Measurements from ENCODE around the gene MMEL1.

MMEL1 gene

DNA sequence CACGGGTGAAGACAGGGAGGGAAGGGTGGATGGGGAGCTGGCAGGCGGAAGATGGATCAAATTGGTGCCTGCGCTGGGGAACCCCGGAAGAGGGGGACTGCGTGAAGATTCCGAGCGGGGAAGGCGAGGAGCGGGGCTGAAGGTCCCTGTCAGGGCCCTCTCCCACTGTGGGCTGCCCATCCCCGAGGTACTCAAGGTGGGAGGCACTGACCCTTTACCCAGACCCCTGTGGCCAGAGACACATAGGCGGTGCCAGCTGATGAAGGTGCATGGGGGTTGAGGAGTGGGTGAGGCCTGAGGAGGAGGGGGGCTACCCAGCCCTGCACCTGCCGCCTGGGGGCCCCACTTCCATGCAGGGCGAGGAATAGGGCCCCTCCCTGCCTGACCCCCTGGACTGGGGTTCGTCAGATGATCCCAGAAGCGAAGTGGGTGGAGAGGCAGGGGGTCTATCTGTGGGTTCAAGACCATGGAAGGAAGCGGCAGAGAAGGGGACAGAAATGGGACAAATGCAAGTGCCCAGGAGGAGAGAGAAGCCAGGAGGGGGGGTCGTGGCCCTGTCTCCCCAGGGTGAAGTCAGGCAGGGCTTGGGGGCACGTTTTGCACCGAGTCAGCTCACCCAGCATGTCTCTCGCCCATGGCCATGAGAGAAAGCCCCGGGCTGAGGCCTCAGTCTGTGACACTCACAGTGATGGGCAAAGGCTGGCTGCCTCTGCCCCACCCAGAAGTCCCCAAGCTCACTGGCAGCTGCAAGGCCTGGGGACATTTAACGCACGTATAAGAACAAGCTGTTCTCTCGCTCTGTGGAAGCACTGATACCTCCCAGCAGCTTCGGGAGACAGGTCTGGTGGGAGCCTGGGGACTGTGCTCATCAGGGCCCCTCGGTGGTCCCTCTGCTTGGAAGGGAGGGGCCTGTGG is 7.0 kb upstream of the MMEL1 start:
- peaks cover 10% of the 10 kb centered on the region for H3K4me1 ChIP-seq (ENCODE audit: control insufficient read depth, insufficient read depth, low read length)
- H3K9me3 ChIP-seq (ENCODE audit: control insufficient read depth, low read length) = peaks cover 4% of the 10 kb centered on the region
- no peak overlapping the region for H3K9ac ChIP-seq (ENCODE audit: low read length)
- peaks cover 29% of the 10 kb centered on the region for H3K27me3 ChIP-seq (ENCODE audit: control insufficient read depth, insufficient read depth, low read length)
- no peaks in the 10 kb centered on the region for H3K36me3 ChIP-seq (ENCODE audit: control insufficient read depth, insufficient read depth, low read length)
- H3K4me3 ChIP-seq (ENCODE audit: low read length) = no peak overlapping the region

DNA sequence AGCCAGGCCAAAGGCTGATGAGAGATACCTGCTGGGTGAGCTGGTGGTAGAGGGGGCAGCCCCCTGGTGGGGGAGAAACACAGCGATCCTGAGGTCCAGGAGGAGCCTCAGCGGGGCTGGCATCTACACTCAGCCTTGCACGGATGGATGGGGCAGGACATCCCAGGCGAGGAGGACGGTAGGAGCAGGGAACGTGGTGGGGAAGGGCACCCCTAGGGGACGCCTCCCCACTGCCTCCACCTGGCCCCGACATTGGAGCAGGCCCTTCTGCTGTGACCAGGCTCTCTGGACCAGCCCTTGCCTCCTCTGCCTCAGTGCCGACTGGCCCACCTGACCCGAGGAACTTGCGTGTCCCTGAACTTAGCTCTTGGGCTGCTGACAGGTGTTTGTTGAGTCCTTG is 6.4 kb upstream of the MMEL1 start:
- H3K9ac ChIP-seq (ENCODE audit: low read length) = no peak overlapping the region
- peaks cover 4% of the 10 kb centered on the region for H3K9me3 ChIP-seq (ENCODE audit: control insufficient read depth, low read length)
- peaks cover 32% of the 10 kb centered on the region for H3K27me3 ChIP-seq (ENCODE audit: control insufficient read depth, insufficient read depth, low read length)
- H3K4me3 ChIP-seq (ENCODE audit: low read length) = no peak overlapping the region
- H3K4me1 ChIP-seq (ENCODE audit: control insufficient read depth, insufficient read depth, low read length) = peaks cover 10% of the 10 kb centered on the region
- no peaks in the 10 kb centered on the region for H3K36me3 ChIP-seq (ENCODE audit: control insufficient read depth, insufficient read depth, low read length)

DNA sequence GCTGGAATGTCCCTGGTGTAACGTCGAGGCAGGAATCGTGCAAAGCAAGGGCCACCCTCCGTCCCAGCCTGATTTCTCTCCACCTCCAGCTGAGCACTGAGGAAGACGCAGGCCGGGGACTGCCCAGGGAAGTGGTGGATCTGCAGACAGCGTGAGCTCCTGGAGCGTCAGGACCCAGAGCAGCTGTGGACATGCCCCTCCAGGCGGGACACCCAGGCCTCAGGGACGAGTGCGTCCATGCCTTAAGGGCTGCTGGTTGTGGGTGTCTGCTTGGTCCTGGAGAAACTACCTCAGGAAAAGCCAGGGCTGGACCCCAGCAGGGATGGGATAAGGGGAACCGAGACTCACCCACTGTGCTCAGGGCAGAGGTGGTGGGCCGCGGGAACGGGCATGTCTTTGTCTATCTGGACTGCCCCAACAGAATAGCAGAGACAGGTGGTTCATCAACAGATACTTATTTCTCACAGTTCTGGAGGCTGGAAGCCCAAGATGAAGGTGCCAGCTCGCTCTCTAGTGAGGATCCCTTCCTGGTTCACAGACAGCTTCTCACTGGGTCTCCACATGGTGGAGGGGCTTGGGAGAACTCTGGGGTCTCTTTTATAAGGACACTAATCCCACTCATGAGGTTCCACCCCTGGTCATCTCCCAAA is 5.8 kb upstream of the MMEL1 start:
- H3K4me1 ChIP-seq (ENCODE audit: control insufficient read depth, insufficient read depth, low read length) = peaks cover 10% of the 10 kb centered on the region
- peaks cover 38% of the 10 kb centered on the region for H3K27me3 ChIP-seq (ENCODE audit: control insufficient read depth, insufficient read depth, low read length)
- no peaks in the 10 kb centered on the region for H3K36me3 ChIP-seq (ENCODE audit: control insufficient read depth, insufficient read depth, low read length)
- H3K4me3 ChIP-seq (ENCODE audit: low read length) = no peak overlapping the region
- H3K9ac ChIP-seq (ENCODE audit: low read length) = no peak overlapping the region
- H3K9me3 ChIP-seq (ENCODE audit: control insufficient read depth, low read length) = peaks cover 4% of the 10 kb centered on the region

DNA sequence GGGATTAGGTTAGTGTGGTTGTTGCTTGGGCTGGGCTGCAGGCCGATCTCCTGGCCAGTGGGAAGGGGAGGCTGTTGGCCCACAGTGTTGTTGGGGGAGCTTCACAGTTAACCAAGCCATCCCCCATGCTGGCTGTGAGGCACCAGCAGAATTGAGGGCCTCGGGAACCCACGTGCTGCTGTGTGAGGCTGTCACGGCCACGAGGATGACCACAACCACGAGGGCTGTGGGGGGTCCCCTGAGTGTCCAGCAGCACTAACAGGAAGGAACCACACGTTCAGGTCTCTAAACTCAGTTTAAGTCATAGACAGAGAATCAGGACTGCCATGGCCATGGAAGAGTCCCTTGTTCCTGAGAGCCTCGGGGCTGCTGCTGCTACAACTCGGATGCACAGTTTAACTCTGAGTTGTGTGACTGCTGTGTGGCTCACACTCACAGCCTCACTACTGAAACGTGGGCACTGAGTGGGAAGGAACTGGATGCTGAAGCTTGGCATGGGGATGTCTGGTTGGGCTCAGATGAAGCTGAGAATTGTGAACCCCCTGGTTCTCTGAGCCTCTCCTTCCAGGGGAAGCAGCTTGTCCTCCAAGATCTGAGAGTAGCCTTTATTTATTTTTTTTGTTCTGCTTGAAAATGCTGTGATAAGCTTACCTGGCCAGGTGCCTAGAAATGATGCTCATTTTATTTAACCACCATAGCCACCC is 4.8 kb upstream of the MMEL1 start:
- Histone ChIP-seq H3K9ac (ENCODE audit: low read length) (no peak overlapping the region), H3K9me3 (ENCODE audit: control insufficient read depth, low read length) (peaks cover 4% of the 10 kb centered on the region), H3K27me3 (ENCODE audit: control insufficient read depth, insufficient read depth, low read length) (peaks cover 39% of the 10 kb centered on the region), H3K4me1 (ENCODE audit: control insufficient read depth, insufficient read depth, low read length) (peaks cover 10% of the 10 kb centered on the region), H3K36me3 (ENCODE audit: control insufficient read depth, insufficient read depth, low read length) (no peaks in the 10 kb centered on the region), H3K4me3 (ENCODE audit: low read length) (no peak overlapping the region)

DNA sequence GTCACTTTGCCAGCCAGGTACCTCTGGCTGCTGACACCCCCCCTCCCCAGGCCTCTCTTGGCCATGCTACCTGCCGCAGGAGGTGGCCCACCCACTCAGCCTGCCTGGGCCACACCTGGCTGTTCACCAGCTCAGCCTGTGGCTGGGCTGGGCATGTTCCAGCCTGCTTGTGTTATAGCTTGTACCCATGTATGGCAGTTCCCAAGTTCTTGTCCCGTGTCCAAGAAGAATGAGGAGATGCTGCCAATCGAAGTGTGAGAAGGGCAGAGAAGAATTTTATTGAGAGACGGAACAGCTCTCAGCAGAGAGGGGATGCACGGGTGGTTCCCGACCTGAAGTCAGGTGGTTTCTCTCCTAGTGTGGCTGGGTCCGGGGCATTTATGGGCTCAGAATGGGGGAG is 3.9 kb upstream of the MMEL1 start:
- Histone ChIP-seq H3K4me3 (ENCODE audit: low read length) (no peak overlapping the region), H3K9ac (ENCODE audit: low read length) (no peak overlapping the region), H3K9me3 (ENCODE audit: control insufficient read depth, low read length) (peaks cover 4% of the 10 kb centered on the region), H3K36me3 (ENCODE audit: control insufficient read depth, insufficient read depth, low read length) (no peaks in the 10 kb centered on the region), H3K27me3 (ENCODE audit: control insufficient read depth, insufficient read depth, low read length) (peaks cover 39% of the 10 kb centered on the region), H3K4me1 (ENCODE audit: control insufficient read depth, insufficient read depth, low read length) (peaks cover 2% of the 10 kb centered on the region)

DNA sequence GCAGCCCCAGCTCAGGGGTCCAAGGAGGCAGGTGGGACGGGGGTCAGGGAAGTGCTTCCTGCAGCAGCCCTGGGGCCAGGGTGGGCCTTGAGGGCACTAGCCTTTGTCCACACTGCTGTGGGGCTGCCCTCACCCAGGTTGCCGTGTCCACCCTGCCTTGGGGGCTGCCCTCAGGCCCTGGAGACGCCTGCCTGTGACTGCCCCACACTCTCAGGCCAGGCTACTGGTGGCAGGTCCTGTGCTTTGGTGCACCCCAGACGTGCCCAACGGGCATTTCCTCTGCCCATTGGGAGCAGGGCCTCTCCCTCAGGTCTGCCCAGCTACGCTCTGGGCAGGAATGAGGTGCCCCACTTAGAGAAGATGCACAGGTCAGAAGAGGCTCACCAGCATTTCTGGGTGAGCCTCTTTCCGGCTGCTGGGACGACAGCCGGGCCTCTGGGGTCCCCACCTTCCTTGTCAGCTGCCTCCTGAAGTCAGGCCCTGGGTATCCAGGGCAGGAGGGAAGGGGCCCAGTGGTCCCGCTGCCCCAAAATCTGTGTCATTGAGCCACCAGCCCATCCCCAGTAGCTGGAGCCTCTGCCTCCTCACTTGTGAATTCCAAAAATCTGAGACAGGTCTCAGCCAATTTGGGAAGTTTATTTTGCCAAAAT is 2.7 kb upstream of the MMEL1 start:
- Histone ChIP-seq H3K36me3 (ENCODE audit: control insufficient read depth, insufficient read depth, low read length) (no peaks in the 10 kb centered on the region), H3K4me1 (ENCODE audit: control insufficient read depth, insufficient read depth, low read length) (no peaks in the 10 kb centered on the region), H3K4me3 (ENCODE audit: low read length) (no peak overlapping the region), H3K27me3 (ENCODE audit: control insufficient read depth, insufficient read depth, low read length) (peaks cover 39% of the 10 kb centered on the region), H3K9ac (ENCODE audit: low read length) (no peak overlapping the region), H3K9me3 (ENCODE audit: control insufficient read depth, low read length) (peaks cover 4% of the 10 kb centered on the region)

DNA sequence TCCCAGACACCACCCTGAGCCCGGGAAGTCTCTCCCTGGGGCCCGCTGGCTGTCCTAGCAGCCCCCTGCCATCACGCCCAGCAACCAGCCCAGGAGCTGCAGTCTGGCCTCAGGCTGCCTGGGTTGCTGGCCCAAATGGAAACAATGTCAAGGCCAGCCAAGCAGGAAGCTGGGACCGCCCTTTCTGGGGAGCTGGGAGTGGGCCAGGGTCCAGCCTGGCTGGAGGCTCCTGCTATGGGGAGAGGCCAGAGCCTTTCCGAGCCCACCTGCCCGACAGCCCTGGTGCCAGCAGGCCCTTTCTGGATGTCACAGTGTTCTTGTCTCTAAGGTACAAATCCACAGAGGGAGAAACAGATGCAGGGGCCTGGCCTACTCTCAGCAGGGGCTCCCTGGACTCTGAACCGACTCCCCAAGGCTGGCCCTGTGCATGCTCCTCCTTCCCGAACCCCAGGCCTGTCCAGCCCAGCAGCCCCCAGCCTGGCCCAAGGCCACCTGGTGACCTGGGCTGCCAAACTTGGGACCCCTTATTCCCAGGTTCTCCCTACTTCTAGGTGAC is 1.2 kb upstream of the MMEL1 start:
- peaks cover 45% of the 10 kb centered on the region for H3K27me3 ChIP-seq (ENCODE audit: control insufficient read depth, insufficient read depth, low read length)
- no peaks in the 10 kb centered on the region for H3K4me1 ChIP-seq (ENCODE audit: control insufficient read depth, insufficient read depth, low read length)
- no peak overlapping the region for H3K4me3 ChIP-seq (ENCODE audit: low read length)
- no peak overlapping the region for H3K9ac ChIP-seq (ENCODE audit: low read length)
- H3K9me3 ChIP-seq (ENCODE audit: control insufficient read depth, low read length) = peaks cover 4% of the 10 kb centered on the region
- no peaks in the 10 kb centered on the region for H3K36me3 ChIP-seq (ENCODE audit: control insufficient read depth, insufficient read depth, low read length)

DNA sequence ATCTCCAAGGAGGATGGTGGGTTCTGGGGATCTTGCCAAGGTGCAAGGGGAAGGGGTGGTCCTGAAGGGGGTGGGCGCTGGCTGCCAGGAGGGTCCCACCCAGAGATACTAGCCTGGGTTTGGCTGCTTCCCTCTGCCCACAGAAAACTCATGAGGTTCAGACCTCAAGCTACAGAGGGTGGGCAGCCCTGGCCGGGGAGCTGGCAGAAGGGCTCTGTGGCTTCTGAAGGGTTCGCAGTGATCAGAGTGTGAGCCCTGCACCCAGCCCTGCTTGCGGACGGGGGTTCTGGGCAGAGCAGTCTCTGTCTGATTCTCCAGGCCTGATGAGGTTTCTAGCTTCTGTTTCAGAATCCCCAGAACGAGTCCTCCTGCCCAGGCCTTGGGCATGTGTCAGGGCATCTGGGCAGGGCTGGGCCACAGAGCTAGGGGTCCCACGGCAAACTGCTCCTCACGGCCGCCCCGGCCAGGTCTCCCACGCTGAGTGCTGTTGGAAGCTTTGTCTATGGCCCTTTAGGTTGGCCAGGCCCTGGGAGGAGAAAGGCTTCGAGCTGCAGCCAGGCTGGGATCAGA is 635 bp upstream of the MMEL1 start:
- H3K9ac ChIP-seq (ENCODE audit: low read length) = no peak overlapping the region
- no peaks in the 10 kb centered on the region for H3K4me1 ChIP-seq (ENCODE audit: control insufficient read depth, insufficient read depth, low read length)
- no peaks in the 10 kb centered on the region for H3K36me3 ChIP-seq (ENCODE audit: control insufficient read depth, insufficient read depth, low read length)
- no peak overlapping the region for H3K4me3 ChIP-seq (ENCODE audit: low read length)
- peaks cover 4% of the 10 kb centered on the region for H3K9me3 ChIP-seq (ENCODE audit: control insufficient read depth, low read length)
- H3K27me3 ChIP-seq (ENCODE audit: control insufficient read depth, insufficient read depth, low read length) = peaks cover 45% of the 10 kb centered on the region

DNA sequence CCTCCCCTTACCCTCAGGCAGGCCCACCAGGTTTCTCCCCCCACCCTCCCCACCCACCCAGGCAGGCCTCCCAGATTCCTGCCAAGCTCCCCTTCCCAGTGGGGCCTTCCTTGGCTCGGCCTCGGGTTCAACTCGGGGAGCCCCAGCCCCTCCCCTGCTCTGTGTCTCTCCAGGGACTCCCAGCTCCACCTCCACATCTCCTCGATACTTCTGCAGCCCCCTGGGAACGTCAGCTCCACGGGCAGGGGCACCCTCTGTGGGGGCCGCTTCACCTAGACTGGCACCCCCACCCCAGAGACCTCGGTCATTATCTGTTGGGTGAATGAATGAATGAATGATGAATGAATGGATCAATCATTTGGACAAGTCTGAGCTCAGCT is 775 bp downstream of the MMEL1 start:
- no peaks in the 10 kb centered on the region for H3K36me3 ChIP-seq (ENCODE audit: control insufficient read depth, insufficient read depth, low read length)
- no peak overlapping the region for H3K9ac ChIP-seq (ENCODE audit: low read length)
- H3K27me3 ChIP-seq (ENCODE audit: control insufficient read depth, insufficient read depth, low read length) = peaks cover 50% of the 10 kb centered on the region
- peaks cover 4% of the 10 kb centered on the region for H3K9me3 ChIP-seq (ENCODE audit: control insufficient read depth, low read length)
- H3K4me1 ChIP-seq (ENCODE audit: control insufficient read depth, insufficient read depth, low read length) = no peaks in the 10 kb centered on the region
- no peak overlapping the region for H3K4me3 ChIP-seq (ENCODE audit: low read length)

DNA sequence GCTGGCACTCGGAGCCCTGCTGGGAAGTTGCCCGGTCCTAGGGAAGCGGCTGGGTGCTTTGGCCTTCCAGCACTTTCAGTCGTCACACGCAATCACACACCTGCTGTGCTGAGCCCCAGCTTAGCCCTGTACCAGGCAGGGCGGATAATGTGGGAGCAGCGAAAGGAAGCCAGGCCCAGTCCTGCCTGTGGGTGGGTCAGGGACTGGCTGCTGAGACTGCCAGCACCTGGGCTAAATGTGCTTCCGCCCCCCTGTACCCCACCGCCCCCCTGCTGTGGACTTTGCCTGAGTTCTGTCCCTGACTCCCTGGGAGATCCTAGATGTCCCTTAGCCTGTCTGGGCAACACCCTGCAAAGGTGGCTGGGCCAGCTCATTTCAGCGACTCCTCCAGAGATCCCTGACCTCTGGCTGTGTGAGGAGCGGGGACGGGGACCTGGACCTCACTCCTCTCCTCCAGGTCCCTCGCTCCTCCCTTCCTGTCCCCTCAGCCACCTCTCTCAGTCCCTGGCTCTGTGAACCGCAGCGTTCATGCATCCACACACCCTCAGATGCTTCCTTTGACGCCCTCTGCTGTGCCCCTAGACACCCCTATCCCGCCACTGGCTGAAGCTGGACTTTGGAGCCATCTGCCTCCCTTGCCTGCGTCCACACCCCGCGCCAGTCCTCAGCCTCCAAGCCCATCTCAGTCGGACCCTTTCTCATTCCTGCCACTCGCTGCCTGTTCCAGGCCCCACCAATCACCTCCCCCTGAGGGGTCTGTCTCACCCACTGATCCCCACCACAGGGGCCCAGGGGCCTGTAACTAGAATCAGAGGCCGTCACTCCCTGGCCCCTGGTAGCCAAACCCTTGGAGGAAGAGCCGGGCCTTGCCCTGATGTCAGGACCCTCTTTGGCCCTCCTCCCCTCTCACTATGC is 1.4 kb downstream of the MMEL1 start:
- no peaks in the 10 kb centered on the region for H3K36me3 ChIP-seq (ENCODE audit: control insufficient read depth, insufficient read depth, low read length)
- peaks cover 45% of the 10 kb centered on the region for H3K27me3 ChIP-seq (ENCODE audit: control insufficient read depth, insufficient read depth, low read length)
- H3K4me3 ChIP-seq (ENCODE audit: low read length) = no peak overlapping the region
- H3K9ac ChIP-seq (ENCODE audit: low read length) = no peak overlapping the region
- no peaks in the 10 kb centered on the region for H3K4me1 ChIP-seq (ENCODE audit: control insufficient read depth, insufficient read depth, low read length)
- no peaks in the 10 kb centered on the region for H3K9me3 ChIP-seq (ENCODE audit: control insufficient read depth, low read length)

Data from mucosa of stomach (tissue), 1 donor.